Keratinocyte (primary cell): ENCODE measurements around the gene ABLIM2.

ENCODE experiments used
- CTCF ChIP-seq, 3 experiments: IDR thresholded peaks in 1 of 3; conservative IDR thresholded peaks in 1 of 3; optimal IDR thresholded peaks in 1 of 3; 2 replicates in 2 of 3; 3 replicates in 1 of 3; pipeline versions ENCODE3 to v1.5.1; 2011; ENCODE audit warnings: low read length in 3 of 3, mild to moderate bottlenecking in 3 of 3, moderate library complexity in 2 of 3, control low read depth in 1 of 3, inconsistent platforms in 1 of 3; ENCODE audit not compliant: insufficient read depth in 2 of 3; ENCODE audit errors: extremely low read depth in 1 of 3
- EZH2 ChIP-seq: IDR thresholded peaks from one replicate; pipeline ENCODE4 v1.6.1; 2012; ENCODE audit warnings: inconsistent platforms, mild to moderate bottlenecking, low read length, moderate library complexity

- no peak for TF ChIP-seq CTCF (optimal IDR thresholded peaks at IDR 0.05 in 1 of 3, IDR thresholded peaks at IDR 0.05 in 1 of 3, conservative IDR thresholded peaks at IDR 0.05 in 1 of 3; ENCODE audit: extremely low read depth in 1 of 3, insufficient read depth in 2 of 3, low read length in 3 of 3)
- no peak for TF ChIP-seq EZH2
Measured at GRCh38 chr4:8181844-8182243, 23.2 kb upstream of the ABLIM2 start.
